Stimulated activated CD4-positive, alpha-beta T cell treated with anti-CD3 and anti-CD28 coated beads, Interleukin-1b, Interleukin-23, amount 100 ng/mL, for 24 hours (primary cell): ENCODE data around the gene DUT.

Experiments used
- DNase-seq, 4 experiments: peaks; one replicate each; pipeline ENCODE4 v3.0.0-alpha.2; 2020; ENCODE audit warnings: low read depth in 4 of 4, low spot score in 1 of 4

DUT gene

GRCh38 chr15:48330855-48331795, at the start of gene DUT:
Gene DUT (plus strand): TSS chr15:48331429. CDS start chr15:48331516, 87 bp downstream.
- peak; percentile 55 to 76 (median 64) for DNase-seq

- no peak for DNase-seq
These were observed 49.6 kb upstream of the DUT start for GRCh38 chr15:48281674-48282073.

GRCh38 chr15:48282216-48282615, 49.0 kb upstream of the DUT start:
- DNase-seq: no peak

GRCh38 chr15:48283396-48284145, 47.7 kb upstream of the DUT start:
- DNase-seq: no peak

- DNase-seq: peak; percentile 6 to 20 (median 8)
These were observed 45.7 kb upstream of the DUT start for GRCh38 chr15:48285329-48286214.

- DNase-seq: no peak
These were observed 41.6 kb upstream of the DUT start for GRCh38 chr15:48289628-48290027.

- no peak for DNase-seq
These were observed 38.8 kb upstream of the DUT start for GRCh38 chr15:48292458-48292857.

- no peak for DNase-seq
These were observed 33.6 kb upstream of the DUT start for GRCh38 chr15:48297668-48298067.

GRCh38 chr15:48298914-48299313, 32.3 kb upstream of the DUT start:
- no peak for DNase-seq

GRCh38 chr15:48300038-48300437, 31.2 kb upstream of the DUT start:
- DNase-seq: no peak

- DNase-seq: no peak
These were observed 26.8 kb upstream of the DUT start for GRCh38 chr15:48304398-48304797.

- no peak for DNase-seq
These were observed 24.6 kb upstream of the DUT start for GRCh38 chr15:48306639-48307038.

GRCh38 chr15:48307586-48307985, 23.6 kb upstream of the DUT start:
- DNase-seq: no peak

- no peak for DNase-seq
These were observed 21.5 kb upstream of the DUT start for GRCh38 chr15:48309740-48310139.

- DNase-seq: no peak
These were observed 18.0 kb upstream of the DUT start for GRCh38 chr15:48313216-48313615.

- DNase-seq: no peak
These were observed 16.2 kb upstream of the DUT start for GRCh38 chr15:48315041-48315440.

- no peak for DNase-seq
These were observed 14.0 kb upstream of the DUT start for GRCh38 chr15:48317221-48317620.

GRCh38 chr15:48318131-48318530, 13.1 kb upstream of the DUT start:
- no peak for DNase-seq

- DNase-seq: no peak
These were observed 7.9 kb upstream of the DUT start for GRCh38 chr15:48323294-48323693.

- DNase-seq: no peak
These were observed 6.3 kb upstream of the DUT start for GRCh38 chr15:48324949-48325348.

GRCh38 chr15:48325400-48325799, 5.8 kb upstream of the DUT start:
- no peak for DNase-seq
